Fibroblast of skin of abdomen (primary cell): ENCODE results near the gene SLC25A28. TPM values are rescaled to one million over a fixed set of nuclear protein-coding genes. Genes with fewer than 3 reads are reported as not detected.

ENCODE experiments used
- DNase-seq: peaks from one replicate; pipeline ENCODE4 v3.0.0-alpha.2; 2013
- polyA plus RNA-seq, 2 experiments: library from polyadenylated mRNA; unstranded; fragments of 120-200 nt; gene quantifications; one replicate each; pipeline ENCODE4 v1.2.1, GENCODE V29; 2013; ENCODE audit not compliant: insufficient read length in 2 of 2

The SLC25A28 gene, protein sequence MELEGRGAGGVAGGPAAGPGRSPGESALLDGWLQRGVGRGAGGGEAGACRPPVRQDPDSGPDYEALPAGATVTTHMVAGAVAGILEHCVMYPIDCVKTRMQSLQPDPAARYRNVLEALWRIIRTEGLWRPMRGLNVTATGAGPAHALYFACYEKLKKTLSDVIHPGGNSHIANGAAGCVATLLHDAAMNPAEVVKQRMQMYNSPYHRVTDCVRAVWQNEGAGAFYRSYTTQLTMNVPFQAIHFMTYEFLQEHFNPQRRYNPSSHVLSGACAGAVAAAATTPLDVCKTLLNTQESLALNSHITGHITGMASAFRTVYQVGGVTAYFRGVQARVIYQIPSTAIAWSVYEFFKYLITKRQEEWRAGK
- 27.4 TPM for polyA plus RNA-seq (2013, experiment 1 of 2; ENCODE audit: insufficient read length)
- polyA plus RNA-seq (2013, experiment 2 of 2; ENCODE audit: insufficient read length), result 24.2 TPM

- peak; percentile 100 for DNase-seq
Measured at GRCh38 chr10:99619851-99620710, at the start of gene SLC25A28. Gene SLC25A28, minus strand, starts transcription at chr10:99620439. Its CDS starts 104 bp downstream, at chr10:99620335.

DNA sequence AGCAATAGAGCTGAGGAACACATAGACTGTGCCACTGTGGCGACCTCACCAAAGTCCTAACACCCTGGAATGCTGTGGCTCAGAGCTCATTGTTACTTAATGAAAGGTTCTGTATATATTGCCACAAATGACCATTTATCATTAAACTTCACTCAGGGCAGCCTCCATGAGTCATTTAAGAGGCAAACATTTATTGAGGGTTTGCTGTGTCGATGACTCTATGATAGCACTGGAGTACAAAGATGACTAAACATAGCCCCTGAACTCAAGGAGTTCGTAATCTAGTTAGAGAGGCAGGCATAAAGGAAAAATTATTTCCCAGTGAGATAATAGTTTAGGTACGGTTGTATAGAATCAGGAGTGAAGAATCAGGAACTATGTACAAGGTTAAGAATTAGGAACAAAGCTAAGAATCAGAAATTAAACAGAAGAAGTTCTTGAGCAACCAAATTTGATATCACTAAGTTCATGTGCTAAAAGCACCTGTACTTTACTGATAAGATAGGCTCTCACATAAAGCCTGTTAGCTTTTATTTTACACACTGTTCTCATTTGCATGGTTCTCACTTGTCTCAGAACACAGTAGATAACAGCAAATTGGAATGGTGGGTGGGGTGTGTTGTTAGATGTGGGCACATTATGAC, 47.0 kb upstream of the SLC25A28 start:
- DNase-seq, result peak; percentile 94

DNA sequence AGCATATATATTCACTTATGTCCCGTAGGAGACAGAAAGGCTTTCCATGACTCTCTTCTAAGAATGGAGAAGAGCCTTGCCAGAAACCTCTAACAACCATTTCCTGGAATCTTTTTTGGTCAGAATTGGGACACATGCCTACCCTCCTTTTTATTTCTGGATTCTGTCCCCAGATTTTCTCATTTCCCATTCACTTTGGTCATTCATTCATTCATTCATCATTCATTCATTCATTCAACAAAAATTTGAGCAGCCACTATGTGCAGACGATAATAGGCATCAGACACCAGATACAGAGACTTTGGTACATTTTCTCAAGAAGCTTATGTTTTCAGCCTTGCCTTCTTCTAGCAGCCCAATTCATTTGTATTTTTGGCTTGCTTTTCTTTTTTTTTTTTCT, 45.1 kb upstream of the SLC25A28 start:
- no peak for DNase-seq

- DNase-seq, result peak; percentile 71
Measured at GRCh38 chr10:99661377-99661763, 41.1 kb upstream of the SLC25A28 start.

DNA sequence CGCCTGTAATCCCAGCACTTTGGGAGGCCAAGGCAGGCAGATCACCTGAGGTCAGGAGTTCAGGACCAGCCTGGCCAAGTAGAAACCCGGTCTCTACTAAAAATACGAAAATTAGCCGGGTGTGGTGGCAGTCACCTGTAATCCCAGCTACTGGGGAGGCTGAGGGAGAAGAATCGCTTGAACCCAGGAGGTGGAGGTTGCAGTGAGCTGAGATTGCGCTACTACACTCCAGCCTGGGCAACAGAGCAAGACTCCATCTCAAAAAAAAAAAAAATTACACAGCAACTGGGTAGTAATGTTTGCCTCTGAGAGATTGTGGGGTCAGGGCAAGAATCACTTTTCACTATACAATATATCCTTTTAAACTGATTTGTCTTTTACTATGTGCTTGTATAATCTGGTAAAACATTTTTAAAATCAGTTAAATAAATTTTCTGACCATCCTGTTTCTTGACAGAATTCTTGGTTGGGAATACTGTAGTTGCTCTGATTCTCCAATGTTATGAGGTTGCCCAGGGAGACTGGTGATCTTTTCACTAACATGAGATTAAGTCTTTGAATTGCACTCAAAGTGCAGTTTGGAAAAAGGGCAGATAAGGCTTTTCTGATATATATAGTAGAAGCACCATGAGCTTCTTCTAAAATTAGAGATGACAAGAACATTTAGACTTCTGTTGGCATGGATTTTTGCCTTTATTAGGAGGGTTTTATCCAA, 40.6 kb upstream of the SLC25A28 start:
- no peak for DNase-seq

DNA sequence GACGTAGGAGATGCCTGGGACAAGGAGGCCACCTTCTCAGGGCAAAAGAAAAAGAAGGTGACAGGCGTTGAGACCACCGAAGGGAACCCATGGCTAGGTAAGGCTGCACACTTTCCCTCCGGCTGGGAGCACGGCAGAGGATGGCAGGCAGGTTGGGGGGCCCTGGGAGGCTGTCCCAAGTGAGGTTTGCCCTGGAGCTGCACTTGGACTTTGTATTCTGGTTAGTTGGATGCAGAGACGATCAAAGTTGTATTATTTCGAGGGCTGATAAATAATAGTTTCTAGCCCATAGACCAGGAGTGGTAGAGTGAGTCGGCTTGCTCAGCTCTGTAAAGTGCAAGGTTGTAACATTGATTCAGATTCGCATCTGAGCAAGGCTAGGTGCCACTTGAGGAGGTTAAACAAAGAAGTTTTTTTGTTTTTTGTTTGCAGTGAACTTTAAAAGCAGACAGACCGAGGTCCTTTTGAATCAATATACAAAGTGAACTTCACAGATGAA, 39.7 kb upstream of the SLC25A28 start:
- no peak for DNase-seq

GRCh38 chr10:99659031-99659867, 39.0 kb upstream of the SLC25A28 start, which contains the start of gene ENTPD7:
Gene ENTPD7, plus strand, starts transcription at chr10:99659509. Its CDS starts 448 bp downstream, at chr10:99659957.
- DNase-seq, result peak; percentile 95

DNA sequence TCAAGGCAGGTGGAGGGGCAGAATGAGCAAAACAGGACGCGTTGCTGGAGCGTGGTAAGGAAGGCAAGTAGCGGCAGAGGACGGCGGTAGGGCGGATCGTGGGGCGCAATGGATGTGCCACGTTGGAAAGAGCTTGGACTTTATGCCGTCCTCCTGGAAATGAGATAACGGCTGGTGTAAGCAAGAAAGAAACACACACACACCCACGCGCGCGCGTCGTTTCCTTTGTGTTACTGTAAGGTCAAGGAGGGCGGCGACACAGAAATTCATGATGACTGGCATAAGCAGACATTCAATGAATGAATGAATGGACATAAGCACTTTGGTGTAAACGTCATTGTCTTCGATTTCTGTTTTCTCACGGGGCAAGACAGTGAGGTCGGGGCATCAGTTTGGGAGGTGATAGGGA, 38.4 kb upstream of the SLC25A28 start:
- DNase-seq, result peak; percentile 9

GRCh38 chr10:99656199-99657064, 36.2 kb upstream of the SLC25A28 start:
- DNase-seq, result no peak

DNA sequence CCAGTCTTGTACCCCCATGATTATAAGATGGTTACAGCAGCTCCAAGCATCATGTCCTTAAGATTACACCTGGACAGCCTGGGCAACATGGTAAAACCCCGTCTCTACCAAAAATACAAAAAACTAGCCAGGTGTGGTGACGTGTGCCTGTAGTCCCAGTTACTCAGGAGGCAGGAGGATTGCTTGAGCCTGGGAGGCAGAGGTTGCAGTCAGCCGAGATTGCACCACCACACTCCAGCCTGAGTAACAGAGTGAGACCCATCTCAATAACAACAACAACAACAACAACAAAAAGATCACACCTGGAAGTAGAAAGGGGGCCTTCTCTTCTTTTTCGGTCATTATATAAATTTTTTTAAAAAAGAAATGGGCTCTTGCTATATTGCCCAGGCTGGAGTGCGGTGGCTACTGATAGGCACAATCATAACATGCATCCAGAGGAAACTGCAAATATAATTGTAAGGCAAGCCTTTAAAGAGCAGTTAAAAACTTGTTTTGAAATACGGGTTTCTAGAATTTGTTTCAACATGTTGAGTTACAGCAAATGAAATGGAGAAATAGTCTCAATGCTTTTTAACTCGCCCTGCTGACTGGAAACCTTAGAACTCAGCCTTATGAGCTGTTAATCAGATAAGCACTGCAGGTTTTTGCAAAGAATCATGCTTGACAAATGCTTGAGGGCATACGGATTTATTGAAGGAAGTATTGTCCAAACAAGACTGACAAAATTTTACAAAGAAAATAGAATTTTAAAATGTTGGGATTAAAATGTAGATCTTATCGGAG, 34.3 kb upstream of the SLC25A28 start:
- DNase-seq, result no peak

- DNase-seq, result no peak
Measured at GRCh38 chr10:99652800-99653390, 32.7 kb upstream of the SLC25A28 start.

GRCh38 chr10:99648717-99649116, 28.5 kb upstream of the SLC25A28 start:
- no peak for DNase-seq

DNA sequence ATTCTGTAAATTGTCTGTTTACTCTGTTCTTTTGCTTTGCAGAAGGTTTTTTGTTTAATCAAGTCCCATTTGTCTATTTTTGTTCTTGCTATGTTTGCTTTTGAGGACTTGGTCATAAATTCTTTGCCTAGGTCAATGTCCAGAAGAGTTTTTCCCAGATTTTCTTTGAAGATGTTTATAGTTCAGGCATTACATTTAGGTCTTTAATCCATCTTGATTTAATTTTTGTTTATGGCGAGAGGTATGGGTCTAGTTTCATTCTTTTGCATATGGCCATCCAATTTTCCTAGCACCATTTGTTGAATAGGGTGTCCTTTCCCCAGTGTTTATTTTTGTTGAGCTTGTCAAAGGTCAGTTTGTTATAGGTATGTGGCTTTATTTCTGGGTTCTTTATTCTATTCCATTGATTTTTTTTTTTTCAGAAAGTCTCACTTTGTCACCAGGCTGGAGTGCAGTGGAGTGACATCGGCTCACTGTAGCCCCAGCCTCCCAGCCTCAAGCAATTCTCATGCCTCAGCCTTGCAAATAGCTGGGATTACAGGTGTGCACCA, 27.4 kb upstream of the SLC25A28 start:
- no peak for DNase-seq

GRCh38 chr10:99633832-99634231, 13.6 kb upstream of the SLC25A28 start:
- no peak for DNase-seq

DNA sequence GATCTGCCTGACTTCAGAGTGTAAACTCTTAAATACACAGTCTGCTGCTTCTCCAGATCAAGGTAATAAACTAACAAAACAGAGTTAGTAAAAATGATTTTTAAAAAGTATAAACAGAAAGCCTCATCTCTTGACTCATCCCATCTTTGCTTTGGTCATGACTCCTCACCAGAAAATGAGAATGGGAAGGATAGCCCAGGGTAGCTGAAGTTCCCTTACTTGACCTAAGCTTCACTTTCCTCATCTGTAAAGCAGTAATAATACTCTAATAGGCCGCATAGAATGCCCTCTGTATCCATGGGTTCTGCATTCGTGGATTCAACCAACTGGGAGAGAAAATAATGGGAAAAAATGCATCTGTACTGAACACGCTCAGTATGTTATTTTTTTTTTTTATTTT, 11.3 kb upstream of the SLC25A28 start:
- DNase-seq, result peak; percentile 23

- no peak for DNase-seq
Measured at GRCh38 chr10:99630991-99631390, 10.8 kb upstream of the SLC25A28 start.

GRCh38 chr10:99630433-99630832, 10.2 kb upstream of the SLC25A28 start:
- DNase-seq, result peak; percentile 66

DNA sequence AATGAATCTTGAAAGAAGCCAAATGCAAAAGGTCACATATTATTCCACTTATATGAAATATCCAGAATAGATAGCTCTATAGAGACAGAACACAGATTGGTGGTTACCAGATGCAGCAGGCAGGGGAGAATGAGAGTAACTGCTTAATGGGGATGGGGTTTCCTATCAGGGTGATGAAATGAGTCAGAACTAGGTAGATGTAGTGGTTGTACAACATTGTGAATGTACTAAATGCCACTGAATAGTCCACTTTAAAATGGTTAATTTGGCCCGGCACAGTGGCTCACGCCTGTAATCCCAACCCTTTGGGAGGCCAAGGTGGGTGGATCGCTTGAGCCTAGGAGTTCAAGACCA, 9.4 kb upstream of the SLC25A28 start:
- no peak for DNase-seq
